Measurements from ENCODE around the gene STARD4.

The STARD4 gene

DNA sequence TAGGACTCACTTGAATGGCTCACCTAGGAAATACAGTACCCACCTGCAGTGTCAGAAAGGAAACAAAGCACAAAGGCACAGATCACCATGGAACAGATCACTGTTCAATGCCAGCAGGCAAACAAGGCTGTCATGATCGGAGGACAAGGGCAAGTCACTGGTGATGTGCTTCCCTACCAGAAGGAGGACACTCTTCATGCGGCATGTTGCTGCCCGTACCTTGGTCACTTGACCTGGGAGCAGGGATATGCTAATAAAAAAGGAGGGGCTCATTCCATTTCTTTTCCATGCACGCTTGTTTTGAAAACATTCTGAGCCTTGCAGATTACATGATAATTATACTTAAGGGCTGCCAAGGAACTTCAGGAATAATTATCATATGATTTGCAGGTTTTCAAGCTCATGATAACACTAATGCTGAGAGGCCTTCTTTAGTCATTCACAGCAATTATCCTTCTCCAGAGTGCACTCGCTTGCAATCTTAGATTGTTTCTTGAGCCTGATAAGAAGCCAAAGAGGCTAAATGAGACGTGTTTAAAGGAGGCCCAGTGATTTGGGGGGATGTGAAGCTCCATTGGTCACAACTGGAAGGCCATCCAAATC, 36.1 kb upstream of the STARD4 start:
- no peak overlapping the region for H3K4me3 ChIP-seq (ENCODE audit: low read depth, low read length)
- no peak for TF ChIP-seq CTCF (IDR thresholded peaks at IDR 0.05; ENCODE audit: borderline replicate concordance, insufficient read depth, low read depth, low read length)

DNA sequence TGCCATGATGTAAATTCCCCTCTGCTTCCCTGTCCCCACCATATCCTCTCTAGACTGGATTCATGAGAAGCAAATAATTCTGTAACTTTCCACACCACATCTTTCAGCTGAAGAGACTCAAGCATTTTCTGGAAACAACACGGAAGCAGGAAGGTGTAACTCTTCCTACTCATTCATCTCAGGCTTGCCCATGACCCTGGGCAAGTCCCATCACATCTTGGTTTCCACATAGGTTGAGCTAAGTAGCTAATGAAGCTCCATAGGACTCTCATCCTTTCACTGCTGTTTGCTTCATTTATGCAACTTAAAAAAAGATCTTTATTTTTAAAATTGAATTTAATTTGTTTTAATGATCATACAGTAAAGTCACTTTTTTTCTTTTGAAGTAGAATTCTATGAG, 32.7 kb upstream of the STARD4 start:
- no peak for TF ChIP-seq CTCF (IDR thresholded peaks at IDR 0.05; ENCODE audit: borderline replicate concordance, insufficient read depth, low read depth, low read length)
- no peak overlapping the region for H3K4me3 ChIP-seq (ENCODE audit: low read depth, low read length)

DNA sequence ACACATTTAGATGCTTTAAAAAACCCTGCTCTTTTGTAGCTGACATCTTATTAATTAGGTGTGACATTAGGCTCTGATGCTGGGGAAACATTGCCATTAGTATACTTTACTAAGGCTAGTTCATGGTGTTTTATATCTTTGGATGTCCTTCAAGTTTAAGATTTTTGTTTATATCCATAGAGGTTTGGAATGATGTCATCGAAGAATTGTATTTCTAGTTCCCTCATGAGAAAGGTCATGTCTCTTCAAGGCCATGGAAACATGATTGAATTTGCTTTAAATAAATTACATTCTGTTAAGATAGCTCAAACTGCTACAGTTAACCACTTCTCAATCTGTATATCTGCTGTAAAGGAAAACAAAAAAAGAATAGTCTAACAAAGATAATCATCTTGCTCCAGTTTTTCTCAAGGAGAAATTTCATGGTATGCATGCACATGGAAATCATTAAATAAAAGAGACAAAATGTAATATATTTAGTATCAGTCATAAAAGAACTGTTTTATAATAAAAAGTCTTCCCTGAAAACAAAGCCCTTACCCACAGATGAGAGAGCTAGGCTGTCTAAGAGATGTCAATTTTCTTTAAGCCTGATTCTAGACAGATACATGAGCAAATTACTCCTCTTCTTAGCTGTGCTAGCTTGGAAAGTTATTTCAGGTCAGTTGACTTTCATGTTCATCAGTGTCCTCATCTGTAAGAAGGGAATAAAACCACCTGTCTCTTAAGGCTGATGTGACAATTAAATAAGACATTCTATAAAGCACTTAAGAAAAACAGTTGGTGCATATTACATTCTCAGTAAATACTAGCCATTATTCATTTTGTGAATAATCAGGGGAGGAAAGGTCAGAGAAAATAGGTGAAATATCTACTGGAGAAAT, 25.0 kb upstream of the STARD4 start:
- no peak overlapping the region for H3K4me3 ChIP-seq (ENCODE audit: low read depth, low read length)
- no peak for TF ChIP-seq CTCF (IDR thresholded peaks at IDR 0.05; ENCODE audit: borderline replicate concordance, insufficient read depth, low read depth, low read length)

GRCh38 chr5:111535879-111536549, 23.7 kb upstream of the STARD4 start:
- no peak overlapping the region for H3K4me3 ChIP-seq (ENCODE audit: low read depth, low read length)
- TF ChIP-seq CTCF (IDR thresholded peaks at IDR 0.05; ENCODE audit: borderline replicate concordance, insufficient read depth, low read depth, low read length): no peak

DNA sequence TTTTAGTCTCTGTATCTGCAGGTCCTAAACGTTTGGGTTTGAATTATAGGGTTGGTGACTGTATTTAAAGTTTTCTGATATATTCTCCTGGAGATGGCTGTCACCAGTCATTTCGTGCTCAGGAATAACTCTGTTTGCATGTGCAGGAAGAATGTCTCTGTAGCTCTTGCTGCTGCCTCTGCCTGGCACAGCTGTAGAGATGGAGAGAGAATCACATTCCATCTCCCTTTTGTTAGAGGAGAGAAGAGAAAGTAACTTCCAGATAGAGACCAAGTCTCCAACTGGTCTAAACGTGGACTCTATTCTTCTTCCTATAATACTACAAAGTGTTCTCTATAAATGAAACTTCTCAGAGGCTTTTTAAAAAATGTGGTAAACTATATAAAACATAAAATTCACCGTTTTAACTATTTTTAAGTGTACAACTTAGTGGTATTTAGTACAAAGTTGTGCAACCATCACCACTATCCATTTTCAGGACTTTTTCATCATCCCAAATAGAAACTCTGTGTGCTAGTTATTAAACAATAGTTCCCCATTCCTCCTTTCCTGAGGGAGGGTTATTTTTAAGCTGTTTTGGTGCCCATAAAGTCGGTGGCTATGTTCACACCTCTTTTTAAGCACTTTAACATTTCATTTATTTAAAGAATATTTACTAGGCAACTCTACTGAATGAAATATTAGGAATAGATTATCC, 20.7 kb upstream of the STARD4 start:
- H3K4me3 ChIP-seq (ENCODE audit: low read depth, low read length): no peak overlapping the region
- no peak for TF ChIP-seq CTCF (IDR thresholded peaks at IDR 0.05; ENCODE audit: borderline replicate concordance, insufficient read depth, low read depth, low read length)

DNA sequence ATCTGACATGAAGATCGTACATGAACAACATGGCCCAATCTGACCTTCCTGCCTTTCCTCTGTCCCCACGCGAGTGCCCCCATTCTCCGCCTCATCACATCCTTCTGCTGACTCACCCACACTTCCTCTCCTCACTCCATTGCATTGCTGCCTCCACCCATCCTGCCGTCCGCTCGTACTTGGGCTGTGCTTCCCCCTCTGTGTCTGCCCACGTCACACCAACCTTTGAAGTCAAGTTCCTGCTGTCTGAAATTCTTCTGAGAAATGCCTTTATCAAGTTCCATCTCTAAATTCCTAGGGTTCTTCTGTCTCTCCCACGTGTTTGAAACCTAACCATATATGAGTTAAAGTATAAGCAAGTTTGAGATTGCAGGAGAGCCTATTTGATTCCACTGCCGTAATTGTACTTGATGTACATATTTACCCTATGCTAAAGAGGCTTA, 18.0 kb upstream of the STARD4 start:
- no peak for TF ChIP-seq CTCF (IDR thresholded peaks at IDR 0.05; ENCODE audit: borderline replicate concordance, insufficient read depth, low read depth, low read length)
- no peak overlapping the region for H3K4me3 ChIP-seq (ENCODE audit: low read depth, low read length)

Measured in GM12875 (cell line).